ENCODE measurements around the gene CD8A.
A peak's percentile ranks its signal among the peaks of the same experiment; 100 is the strongest.

The CD8A gene

DNA sequence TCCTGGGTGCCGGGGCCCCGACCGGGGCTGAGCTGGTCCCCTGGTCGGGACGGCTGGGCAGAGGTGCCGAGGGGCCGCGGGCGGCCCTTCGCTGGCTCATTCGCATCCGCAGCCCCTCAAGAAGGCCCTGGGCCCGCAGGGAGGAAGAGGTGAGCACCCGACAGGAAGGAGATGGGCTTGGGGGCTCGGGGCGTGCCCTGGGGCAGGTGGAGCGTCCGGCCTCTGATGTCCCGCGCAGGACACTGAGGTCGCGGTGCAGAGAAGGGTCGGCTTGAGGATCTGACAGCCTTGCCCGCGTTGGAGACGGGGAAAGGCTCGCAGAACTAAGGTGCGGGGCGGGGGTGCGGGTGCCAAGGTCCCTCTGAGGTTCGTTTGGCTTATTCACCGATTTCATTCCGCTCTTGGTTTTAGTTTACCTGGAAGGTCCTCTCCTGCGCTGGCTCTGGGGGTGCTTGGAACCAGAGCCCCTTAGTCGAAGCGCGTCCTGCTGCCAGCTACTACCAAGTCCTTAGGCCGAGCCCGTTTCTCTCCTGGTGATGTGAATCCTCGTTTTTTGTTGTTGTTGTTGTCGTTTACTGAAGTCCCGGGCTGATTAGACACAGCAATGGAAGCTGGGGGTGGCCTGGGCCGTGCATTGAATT lies 18.9 kb upstream of the CD8A start:
- H3K4me3 ChIP-seq (ENCODE audit: low read depth, low read length), result no peak overlapping the region

GRCh38 chr2:86808315-86809161 lies 17.8 kb upstream of the CD8A start:
- H3K4me3 ChIP-seq (ENCODE audit: low read depth, low read length), result peak overlapping the region; percentile 38

DNA sequence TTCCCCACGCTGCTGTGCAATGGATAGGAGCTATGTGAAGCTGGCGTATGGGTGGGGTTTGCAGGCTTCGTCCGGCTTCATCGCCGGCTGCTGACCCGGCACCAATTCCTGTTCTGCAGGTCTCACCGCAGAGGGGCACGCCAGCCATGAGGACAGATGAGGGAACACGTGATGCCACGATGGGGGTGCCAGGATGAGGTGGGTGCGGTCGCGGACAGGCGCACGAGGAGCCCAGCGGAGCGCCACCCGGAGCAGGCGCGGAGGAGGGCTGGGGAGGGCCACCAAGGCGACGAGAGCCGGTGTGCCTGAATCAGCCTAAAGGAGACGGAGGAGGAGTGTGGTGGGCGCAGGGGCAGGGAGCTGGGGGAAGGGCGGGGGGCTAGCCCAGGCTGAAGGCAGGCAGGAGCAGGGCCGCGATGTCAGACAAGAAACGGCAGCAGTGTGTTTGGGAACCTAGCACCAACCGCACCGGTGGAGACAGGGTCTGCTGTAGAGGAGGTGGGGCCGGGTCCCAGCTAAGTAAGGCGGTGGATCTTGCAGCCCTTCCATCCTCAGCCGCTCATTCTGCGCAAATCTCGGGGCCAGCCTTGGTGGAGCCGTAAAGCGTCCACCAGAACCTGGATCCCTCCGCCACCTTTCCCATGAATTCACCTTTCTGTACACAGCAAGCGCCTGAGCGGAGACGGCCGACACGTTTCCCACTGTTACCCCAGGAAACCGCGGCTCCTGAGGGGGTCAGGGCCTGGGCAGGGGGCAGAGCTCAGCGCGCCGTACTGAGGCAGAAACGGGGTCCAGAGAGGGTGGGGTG lies 17.0 kb upstream of the CD8A start:
- peak overlapping the region; percentile 38 for H3K4me3 ChIP-seq (ENCODE audit: low read depth, low read length)

GRCh38 chr2:86807133-86807467 lies 16.4 kb upstream of the CD8A start:
- peak overlapping the region; percentile 38 for H3K4me3 ChIP-seq (ENCODE audit: low read depth, low read length)

- no peak overlapping the region for H3K4me3 ChIP-seq (ENCODE audit: low read depth, low read length)
Measured at GRCh38 chr2:86806059-86806857, 15.5 kb upstream of the CD8A start.

DNA sequence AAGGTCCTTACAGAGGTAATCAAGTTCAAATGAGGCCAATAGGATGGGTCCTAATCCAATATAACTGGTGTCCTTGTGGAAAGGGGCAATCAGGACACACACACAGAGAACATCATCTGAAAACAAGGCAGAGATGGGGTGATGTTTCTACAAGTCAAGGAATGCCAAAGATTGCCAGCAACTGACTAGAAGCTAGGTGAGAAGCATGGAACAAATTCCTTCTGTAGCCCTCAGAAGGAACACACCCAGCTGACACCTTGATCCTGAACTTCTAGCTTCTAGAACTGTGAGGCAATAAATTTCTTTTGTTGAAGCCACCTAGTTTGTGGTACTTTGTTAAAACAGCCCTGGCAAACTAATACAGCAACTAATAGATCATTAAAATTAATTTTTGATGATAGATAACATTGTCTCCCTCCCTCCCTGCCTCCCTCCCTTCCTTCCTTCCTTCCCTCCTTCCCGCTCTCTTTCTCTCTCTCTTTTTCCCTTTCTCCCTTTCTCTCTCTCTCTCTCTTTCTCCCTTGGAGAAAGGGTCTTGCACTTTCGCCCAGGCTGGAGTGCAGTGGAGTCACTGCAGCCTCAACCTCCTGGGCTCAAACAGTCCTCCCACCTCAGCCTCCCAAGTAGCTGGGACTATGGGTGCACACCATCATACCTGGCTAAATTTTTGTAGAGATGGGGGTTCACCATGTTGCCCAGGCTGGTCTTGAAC lies 10.3 kb upstream of the CD8A start:
- no peak overlapping the region for H3K4me3 ChIP-seq (ENCODE audit: low read depth, low read length)

DNA sequence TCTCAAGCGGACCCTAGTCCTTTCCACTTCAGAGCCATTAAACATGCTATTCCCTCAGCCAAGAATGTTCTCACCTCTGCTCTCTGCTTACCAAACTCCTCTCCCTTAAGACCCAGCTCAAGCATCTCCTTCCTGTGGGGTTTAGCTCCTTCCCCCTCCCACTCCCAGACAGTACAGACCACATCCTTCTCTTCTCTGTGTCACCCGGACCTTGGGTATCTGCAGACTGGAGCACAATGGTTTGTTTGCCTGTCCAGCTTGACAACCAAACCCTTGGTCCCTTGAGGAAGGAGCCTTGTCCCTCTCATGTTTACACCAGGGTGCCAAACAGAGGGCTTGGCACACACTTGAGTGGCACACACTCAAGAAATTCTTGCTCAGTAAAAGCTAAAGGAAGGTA lies 4.1 kb upstream of the CD8A start:
- H3K4me3 ChIP-seq (ENCODE audit: low read depth, low read length), result no peak overlapping the region

DNA sequence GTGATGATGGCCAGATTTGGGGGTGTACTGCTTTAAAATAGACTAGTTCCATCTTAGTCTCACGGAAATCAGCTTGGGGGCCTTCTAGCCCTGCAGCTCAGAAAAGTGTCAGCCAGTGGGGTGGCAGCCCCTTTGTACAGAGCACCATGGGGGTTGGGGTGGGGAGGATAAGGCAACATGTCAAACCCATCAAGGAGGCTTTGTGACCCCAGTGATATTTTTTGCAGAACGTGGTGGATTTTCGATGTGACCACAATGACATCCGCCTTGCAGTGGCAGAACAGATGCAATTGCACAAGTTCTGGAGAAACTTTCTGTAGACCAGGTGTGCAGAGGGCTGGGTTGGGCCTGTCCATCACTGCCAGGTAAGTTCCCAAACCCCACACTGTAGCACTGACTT lies 3.0 kb upstream of the CD8A start:
- no peak overlapping the region for H3K4me3 ChIP-seq (ENCODE audit: low read depth, low read length)

DNA sequence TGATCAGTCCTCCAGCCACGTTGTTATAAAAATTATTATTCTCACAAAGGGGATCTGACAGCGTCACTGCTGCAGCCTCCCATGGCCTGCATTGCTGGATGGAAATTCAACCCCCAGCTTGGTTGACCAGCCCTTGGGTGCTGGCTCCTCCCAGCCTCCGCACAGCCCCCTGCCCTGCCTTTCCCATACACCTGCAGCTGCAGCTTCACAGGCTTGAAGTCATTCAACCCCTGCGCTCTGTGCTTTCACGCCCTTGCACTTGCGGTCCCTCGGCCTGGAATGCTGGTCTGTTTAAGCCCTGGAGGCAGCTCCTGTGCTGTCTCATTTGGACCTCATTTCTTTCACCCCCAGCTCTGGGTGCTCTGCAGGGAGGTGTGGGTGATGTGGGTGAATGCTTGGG lies 860 bp upstream of the CD8A start:
- H3K4me3 ChIP-seq (ENCODE audit: low read depth, low read length), result no peak overlapping the region

DNA sequence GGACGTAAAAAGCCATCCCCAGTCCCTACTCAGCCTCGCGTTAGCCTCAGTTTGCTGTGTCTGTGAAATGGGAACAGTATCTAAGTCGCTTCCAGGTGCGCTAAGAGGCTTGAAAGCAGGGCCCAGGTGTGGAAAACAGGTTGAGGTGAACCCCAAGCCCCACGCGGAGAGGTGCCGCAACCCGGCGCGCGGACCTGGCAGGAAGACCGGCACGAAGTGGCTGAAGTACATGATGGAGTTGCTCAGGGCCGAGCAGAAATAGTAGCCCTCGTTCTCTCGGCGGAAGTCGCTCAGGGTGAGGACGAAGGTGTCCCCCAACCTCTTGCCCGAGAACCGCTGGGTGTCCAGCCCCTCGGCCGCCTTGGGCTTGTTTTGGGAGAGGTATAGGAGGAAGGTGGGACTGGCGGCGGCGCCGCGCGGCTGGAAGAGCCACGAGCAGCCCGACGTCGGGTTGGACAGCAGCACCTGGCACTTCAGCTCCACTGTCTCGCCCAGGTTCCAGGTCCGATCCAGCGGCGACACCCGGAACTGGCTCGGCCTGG lies 508 bp downstream of the CD8A start:
- H3K4me3 ChIP-seq (ENCODE audit: low read depth, low read length), result no peak overlapping the region

DNA sequence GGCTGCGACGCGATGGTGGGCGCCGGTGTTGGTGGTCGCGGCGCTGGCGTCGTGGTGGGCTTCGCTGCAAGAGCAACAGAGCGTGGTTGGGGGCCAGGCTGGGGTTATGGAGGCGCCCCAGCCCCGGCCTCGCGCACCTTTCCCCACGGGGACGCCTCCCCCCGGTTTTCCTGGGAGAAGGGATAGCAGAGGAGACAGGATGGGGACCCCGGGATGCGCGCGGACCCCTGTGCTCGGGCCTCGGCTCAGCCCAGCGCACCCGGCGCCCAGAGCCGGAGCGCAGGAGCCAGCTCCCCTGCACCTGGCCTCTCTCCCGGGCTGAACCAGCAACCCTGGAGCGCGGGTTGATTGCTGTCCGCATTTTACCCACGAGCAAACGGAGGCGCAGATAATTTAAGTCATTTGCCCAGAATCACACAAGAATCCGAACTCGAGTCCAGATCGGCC lies 1.0 kb downstream of the CD8A start:
- H3K4me3 ChIP-seq (ENCODE audit: low read depth, low read length), result no peak overlapping the region

DNA sequence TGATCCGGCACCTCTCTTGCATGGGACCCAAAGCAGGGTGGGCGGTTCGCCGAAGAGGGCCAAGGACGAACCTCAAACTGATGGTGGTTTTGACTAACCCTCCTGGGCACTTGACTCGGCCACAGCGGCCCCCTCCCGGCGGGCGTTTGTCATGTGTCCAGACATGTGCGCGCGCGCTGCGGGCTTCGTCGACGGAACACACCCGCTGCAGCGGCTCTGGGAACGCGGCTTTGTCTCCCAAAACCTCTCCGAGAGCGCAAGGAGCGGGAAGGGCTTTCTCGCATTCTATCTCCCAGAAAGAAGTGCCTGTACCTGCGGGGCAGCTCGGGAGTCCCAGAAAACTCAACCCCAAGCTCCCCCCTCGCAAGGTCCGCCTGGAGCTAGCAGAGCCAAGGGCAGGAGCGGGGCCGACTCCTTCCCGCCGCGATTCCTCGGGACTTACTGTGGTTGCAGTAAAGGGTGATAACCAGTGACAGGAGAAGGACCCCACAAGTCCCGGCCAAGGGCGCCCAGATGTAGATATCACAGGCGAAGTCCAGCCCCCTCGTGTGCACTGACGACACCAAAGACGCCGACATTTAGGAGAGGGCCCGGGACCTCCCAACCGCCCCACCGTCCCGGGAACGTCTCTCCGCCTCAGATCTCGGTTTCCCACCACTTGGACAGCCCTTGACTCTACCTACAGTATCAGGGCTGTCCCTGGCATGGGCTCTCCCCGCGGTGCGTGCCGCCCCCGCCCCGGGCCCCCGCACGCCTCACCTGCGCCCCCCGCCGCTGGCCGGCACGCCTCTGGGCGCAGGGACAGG lies 1.6 kb downstream of the CD8A start:
- H3K4me3 ChIP-seq (ENCODE audit: low read depth, low read length), result no peak overlapping the region

- H3K4me3 ChIP-seq (ENCODE audit: low read depth, low read length), result no peak overlapping the region
Measured at GRCh38 chr2:86788165-86788564, 2.5 kb downstream of the CD8A start.

DNA sequence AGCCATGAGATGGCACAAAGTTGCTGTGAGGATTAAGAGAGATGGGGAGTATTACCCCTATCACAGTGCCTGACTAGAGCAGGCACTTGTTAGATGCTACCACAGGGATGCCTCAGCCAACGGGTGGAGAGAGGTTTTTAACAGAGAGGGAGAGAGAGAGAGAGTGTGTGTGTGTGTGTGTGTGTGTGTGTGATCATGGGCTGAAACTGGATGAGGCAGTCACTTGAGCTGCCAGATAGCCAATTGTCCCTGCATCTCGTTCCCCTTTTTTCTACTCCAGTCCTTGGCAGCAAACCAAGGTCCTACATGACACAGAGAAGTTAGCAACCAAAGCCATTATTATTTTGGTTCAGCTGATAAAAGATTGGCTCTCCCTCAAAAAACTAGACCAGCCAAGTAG lies 3.0 kb downstream of the CD8A start:
- H3K4me3 ChIP-seq (ENCODE audit: low read depth, low read length), result no peak overlapping the region

DNA sequence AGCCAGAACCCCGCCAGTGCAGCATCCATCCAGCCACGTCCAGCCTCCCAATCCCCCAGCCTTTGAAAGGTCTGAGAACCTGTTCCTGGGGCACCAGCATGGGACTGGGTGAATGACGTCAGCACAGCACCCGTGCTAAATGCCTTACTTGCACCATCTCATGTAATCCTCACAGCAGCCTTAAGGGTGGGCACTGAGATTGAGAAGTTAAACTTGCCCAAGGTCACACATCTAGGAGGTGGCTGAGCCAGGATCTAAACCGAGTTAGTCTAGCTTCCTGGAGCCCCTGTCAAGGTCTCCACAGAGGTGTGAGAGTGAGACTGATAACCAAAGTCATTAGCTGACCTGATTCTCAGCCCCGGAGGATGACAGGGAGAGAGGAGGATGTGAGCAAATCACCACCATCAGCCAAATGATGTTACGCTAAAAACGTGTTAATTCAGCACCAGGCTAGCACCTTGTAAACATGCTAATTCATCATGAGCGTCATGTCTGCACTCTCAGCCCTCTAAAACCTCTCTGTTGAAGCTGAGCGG lies 4.6 kb downstream of the CD8A start:
- H3K4me3 ChIP-seq (ENCODE audit: low read depth, low read length), result no peak overlapping the region

GRCh38 chr2:86785456-86785855 lies 5.3 kb downstream of the CD8A start:
- no peak overlapping the region for H3K4me3 ChIP-seq (ENCODE audit: low read depth, low read length)

- H3K4me3 ChIP-seq (ENCODE audit: low read depth, low read length), result no peak overlapping the region
Measured at GRCh38 chr2:86783615-86784339, 6.9 kb downstream of the CD8A start.

DNA sequence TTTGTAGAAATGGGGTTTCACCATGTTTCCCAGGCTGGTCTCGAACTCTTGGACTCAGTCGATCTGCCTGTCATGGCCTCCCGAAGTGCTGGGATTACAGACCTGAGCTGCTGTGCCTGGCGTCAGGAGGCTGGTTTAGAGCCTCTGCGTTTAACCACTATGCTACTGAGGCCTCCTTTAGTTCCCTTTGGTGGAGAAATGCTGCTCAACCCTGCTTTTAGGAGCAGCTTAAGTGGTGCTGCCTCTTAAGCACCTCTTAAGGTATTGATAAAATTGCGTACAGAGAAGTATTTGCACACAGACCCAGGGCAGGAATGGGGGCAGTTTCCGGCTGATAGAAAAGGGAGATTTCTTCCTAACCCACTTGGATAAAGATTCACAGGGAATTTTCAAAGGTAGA lies 8.0 kb downstream of the CD8A start:
- H3K4me3 ChIP-seq (ENCODE audit: low read depth, low read length), result no peak overlapping the region

Data from iPS-11a (cell line).